ENCODE results near the gene B4GALNT3.

B4GALNT3 gene

DNA sequence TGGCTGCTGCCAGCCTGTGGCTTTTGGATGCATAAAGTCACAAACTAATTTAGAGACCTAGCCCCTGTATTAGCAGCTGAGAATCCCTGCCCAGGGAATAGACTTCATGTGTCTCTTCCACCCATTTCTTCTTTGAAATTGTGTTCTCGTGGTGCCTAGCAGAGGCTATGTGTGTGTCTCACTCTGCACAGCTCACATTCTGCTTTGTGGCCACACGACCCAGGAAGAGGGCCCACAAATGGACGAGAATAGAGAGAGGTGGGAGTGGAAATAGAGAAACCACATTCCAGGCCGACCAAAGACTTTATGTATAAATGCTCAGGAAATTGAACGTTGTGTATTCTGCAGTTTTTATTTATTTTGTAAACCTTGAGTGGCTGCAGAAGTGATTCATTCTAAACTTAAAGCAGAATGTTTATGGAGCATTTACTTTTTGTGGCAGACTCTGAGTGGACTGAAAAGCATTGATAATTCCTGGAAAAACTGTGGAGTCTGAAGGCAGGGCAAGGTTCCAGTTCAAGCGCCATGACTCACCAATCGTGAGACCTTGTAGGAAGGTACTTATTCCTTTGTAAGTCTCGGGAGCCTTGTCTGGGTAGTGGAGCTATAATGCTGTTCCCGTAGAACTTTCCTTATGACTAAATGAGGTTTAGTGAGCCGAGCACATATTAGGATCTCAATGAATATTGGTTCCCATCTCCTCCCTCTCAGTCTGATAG, 9.1 kb downstream of the B4GALNT3 start:
- DNase-seq = no peak

DNA sequence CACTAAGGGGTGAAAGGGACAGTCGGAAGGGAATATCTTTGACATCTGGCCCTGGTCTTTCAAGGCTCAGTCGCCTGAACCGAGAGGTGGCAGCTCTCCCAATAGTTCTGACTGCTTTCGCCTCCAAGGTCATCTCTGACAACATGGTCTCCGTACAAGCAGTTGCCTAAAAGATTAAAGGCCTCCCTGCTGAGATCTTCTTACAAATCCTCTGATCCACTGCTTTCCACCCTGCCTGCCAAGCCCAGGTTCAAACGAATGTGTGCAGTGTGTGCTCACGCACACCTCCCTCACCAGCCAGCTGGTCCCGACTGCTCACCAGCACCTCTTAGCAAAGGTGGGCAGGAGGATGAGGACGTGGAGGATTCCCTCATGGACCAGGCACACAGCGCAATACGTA, 10.4 kb downstream of the B4GALNT3 start:
- no peak for DNase-seq

DNA sequence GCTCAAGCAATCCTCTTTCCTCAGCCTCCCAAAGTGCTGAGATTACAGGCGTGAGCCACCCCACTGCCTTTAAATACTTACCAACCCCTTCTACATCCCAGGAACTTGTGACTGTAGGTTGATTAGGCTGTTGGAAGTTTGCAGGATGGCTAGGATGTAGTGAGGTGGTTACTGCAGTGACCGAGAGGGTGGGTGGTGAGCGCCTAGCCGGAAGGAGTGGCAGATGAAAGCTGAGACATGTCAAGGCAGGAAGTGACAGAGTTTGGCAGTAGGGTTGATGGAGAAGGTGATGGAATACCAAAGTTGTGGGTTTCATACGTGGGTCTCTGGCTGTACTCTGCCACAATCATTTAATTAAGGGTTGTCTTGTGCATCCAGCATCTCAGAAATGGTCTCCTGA, 13.5 kb downstream of the B4GALNT3 start:
- no peak for DNase-seq

DNA sequence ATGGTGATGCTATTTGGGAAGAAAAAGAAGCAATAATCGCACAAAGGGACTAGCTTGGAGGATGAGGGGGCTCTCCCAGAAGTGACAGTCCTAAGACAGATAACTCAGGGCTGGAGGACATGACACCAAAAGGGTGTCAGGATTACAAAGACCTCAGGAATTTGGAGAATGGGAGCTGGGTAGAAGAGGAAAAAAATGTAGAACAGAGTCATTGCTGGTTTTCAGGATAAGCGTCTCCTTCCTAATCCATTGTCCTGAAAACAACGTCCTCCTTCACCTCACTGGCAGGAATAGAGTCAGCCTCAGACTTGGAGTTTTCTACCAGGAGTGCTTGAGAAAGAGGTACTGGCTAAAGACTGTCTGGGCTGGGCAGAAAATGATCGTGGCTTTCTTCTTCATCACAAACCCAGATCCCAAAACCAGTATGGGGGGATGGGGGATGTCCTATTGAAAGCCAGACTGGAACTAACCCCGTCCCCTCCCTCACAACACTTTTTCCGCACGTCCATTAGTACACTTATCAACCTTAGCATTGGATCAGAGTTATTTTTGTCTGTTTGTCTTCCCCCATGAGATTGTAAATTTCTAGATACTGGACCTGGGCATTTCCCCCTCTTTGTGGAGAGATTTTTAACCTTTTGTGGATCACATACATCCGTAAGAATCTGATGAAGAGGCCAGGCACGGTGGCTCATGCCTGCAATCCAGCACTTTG, 14.3 kb downstream of the B4GALNT3 start:
- DNase-seq = no peak

DNA sequence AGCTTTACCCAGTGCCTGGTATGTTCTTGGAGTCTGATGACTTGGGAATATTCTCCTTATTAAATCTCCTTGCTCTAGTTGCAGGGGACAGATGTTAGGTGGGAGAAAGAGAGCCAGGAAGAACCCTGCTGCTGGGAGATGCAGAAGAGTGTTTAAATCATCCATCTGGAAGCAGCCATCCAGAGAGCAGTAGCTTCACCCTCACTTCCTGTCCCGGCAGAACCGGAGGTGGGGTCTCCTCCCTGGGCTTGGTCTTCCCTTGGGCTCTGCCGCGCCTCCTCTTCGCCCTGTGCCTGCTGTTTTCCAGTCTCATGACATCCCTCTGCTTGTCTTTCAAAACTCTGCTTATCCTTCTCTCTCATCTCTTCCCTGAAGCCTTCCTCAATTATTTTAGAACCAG, 15.5 kb downstream of the B4GALNT3 start:
- no peak for DNase-seq

DNA sequence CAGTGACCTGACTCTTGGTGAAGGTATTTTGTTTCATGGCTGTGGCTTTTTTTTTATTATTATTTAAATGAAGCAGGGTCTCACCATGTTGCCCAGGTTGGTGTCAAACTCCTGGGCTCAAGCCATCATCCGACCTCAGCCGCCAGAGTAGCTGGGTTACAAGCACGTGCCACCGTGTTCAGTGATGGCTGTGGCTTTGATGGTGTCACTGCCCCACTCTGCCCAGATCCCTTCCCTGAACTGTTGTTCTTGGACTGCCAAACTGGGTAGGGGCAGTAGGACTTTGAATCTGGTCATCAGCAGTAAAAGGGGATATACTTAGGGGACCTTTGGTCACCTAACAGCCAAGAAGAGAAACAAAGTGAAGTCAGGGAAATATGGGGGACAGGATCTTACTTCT, 19.4 kb downstream of the B4GALNT3 start:
- no peak for DNase-seq

DNA sequence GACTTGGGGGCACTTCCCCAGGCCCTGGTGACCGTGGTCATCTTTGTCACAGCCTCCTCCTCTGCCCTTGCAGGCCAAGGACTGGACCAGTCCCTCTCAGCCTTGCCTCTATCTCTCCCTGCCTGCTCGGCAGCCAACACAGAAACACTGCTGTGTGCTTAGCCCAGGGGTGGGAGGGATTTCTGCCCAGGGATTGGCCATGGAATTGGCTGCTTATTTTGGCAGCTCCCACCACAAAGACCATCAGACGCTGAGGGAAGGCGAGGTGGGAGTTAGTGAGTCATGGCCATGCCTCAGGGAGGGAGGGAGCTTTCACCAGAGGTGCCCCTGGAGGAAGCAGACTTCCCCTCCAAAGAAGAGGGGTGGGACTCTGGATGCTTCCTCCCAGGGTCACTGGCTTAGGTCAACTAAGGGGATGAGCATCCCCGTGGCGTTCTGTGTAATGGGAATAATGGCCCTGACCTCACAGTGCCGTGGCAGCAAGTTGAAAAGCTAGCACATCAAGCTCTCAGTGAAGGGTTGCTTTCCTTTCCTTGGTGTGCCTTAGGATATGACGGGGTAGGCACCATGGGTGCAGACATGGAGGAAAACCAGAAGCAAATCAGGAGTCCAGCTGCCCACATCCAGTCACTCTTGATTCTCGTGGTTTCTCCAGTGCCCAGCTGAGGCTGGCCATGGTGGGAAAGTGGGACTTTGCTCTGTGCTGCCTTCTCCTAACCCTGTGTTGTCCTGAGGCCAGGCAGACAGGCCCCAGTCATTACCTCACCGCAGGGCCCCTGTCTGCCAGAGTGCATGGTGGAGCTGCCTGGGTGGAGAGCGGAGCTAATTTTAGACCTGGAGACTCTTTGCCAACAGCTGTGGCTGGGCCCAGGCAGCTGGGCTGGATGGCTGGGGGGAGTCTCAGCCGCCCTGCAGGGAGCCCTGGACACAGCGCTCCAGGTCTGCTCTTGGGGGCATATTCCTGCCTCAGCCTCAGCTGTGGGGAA, 21.4 kb downstream of the B4GALNT3 start:
- DNase-seq = no peak

DNA sequence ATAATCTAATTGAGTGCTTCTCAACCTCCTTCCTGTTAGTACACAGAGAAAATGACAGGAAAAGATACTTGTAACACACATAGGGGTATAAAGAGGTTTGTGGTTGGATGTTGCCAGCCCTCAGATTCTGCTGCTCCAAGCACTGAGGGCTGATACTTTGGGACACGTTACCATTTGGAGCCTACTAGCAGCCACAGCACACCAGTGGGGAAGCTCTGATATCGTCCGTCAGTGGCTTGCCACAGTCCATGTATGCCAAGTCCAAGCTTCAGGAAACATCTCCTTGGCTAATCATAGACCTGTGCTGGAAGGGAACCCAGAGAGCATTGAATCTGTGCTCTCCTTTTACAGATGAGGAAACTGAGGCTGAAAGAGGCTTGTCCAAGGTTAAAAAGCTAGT, 22.3 kb downstream of the B4GALNT3 start:
- no peak for DNase-seq

DNA sequence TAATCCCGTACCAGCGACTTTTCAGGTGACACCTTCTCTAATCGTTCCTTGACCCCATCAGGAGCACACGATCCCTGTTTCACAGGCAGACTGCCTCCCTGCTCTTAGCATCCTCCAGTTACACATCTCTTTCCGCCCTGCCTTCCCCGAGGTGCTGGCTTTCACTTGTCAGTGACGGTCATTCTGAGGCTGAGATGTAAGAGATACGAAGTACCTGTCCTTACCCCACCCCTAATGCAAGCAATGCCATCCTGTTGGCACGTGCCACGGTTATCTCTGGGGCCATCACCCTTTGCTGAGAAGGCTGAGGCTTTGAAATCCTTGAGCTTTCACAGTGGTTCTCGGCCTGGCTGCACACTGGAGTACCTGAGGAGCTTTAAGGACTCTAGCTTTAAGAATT, 24.4 kb downstream of the B4GALNT3 start:
- DNase-seq = no peak

DNA sequence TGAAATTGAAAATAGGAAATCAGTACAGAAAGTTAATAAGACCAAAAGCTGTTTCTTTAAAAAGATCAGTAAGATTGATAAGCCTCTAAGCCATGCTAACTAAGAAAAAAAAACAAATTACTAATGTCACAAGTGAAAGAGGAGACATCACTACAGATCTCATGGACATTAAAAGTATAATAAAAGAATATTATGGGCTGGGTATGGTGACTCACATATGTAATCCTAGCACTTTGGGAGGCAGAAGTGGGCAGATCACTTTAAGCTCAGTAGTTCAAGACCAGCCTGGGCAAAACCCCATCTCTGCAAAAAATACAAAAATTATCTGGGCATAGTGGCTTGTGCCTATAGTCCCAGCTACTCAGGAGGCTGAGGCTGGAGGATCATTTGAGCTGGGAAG, 30.5 kb downstream of the B4GALNT3 start:
- DNase-seq = no peak

DNA sequence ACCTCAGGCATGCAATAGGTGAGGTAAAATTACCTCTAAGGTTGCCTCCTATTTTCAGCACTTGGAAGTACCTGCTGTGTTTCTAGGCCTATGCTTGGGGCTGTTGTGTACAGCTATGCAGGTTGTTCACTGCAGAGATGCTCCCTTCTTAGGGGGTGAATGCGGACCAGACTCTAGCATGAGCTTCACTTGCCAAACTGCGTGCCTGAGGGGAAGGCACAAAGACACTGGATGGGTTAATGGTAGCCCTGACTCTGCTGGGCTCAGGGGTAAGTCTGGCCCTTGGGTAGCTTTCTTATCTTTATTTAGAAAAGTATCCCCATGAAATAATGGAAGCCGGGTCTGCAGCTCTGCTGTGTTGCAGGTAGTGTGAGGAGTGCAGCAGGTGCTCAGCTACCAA, 35.7 kb downstream of the B4GALNT3 start:
- DNase-seq = no peak

DNA sequence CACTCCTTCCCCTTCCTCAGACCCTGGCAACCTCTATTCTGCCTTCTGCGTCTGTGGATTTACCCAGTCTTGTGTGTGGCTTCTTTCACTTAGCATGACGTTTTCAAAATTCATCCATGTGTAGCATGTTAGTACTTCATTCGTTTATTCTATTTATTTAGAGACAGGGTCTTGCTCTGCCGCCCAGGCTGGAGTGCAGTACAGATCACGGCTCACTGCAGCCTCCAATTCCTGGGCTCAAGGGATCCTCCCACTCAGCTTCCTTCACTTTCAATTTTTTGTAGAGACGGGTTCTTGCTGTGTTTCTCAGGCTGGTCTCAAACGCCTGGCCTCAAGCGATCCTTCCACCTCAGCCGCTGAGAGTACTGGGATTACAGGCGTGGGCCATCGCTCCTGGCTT, 37.0 kb downstream of the B4GALNT3 start:
- no peak for DNase-seq

DNA sequence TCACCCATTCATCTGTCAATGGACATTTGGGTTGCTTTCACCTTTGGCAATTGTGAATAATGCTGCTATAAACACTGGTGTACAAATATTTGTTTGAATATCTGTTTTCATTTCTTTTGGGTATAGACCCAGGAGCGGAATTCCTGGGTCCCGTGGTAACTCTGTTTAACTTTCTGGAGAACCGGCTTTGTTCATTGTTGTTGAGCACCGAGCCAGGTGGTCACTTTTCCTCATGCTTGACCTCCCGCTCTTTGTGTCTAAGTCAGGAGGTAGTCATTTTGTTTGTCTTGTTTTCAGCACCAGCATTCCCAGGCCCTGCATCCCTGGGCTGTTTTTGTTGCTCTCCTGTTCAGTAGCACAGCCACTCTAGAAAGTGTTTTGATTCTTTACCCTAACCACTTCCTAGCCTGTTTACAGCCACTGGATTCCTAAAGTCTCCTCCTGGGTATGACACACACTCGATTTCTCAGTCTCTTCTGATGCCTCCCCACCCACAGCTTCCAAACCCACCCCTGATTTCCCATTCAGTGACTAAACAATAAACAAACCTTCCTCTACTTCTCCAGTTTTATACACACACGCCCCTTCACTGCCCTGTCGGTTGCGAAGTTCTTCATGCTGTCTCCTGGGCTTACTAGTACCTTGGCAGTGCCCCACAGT, 37.9 kb downstream of the B4GALNT3 start:
- DNase-seq = no peak

DNA sequence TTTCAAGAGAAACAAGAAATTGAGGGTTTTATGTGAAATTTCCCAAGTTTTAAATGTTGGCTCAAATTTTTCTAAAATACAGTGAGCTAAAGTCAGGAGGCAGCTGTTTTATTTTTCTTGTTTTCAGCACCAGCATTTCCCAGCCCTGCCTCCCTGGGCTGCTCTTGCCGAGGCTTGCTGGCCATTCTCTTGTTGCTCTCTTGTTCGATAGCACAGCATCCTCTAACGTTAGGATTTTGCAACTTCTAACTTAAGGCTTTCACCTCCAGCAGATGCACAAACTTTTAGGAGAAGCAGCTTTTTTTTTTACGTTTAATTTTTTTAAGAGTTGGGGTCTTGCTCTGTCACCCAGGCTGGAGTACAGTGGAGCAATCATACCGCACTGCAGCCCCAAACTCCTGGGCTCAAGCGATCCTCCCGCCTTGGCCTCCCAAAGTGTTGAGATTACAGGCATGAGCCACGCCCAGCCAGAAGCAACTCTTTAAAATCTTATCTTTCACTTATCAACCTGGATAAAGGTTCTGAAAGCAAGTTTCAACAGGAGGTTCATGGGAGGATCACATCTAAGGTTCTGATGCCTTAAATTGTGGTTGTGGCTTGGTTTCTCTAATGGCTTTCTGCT, 40.2 kb downstream of the B4GALNT3 start:
- DNase-seq = no peak

DNA sequence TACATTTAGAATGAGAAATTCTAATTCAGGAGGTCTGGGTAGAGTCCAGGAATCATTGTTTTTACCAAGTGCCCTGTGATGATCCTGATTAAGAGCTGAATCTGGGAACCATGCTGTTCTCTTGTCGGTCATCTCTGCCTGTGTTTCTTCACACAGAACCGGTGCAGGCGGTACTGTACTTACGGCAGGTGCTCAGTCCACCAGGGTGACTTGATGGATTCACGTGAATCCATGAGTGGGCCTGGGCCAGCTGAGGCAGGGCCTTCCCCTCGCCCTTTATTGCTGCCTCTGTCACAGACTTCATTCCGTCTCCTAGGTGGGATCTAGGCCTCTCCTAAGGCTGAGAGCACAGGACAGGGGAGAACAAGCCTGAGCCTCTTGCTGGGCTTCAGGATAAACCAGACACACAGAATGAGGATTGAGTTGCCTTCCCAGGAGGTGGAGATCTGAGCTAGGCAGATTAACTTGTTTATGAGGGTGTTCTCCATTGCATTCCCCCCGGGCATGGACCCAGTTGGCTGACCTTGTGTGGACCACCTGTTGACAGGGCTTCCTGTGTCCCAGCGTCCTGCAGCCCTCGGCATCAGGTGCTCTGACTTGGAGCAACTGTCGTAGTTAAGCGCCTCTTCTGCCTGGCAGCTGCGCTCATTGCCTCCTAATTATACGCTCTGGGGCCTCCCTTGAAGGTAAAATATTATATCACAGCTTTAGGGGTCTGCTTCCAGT, 42.1 kb downstream of the B4GALNT3 start:
- no peak for DNase-seq

DNA sequence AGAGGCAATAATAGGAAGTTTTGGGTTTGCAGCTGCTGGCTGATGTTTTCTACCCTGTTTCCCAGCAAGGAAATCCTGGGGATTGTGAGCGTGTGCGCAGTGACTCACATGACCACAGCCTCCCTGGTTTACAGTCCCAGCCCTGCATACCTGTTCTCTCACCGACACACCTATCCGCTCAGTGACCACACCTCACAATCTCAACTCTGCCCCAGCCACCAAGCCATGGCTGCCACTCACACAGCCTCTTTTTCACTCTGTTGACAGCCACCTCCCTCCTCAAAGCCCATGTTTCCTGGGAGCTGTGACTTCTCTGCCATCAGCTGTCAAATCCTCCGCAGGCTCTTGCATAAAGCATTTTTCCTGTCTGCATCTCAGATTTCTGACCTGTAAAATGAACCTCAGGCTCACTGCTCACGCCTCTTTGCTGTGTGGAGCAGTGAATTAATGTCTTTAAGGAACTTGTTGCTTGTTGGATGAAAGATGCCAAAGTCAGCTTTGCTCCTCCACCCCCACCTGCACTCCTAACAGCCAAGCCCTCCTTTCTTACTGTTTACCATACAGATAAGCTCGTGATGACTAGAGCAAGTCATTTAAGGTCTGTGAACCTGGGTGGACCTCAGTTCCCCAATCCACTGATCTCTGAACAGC, 43.5 kb downstream of the B4GALNT3 start:
- no peak for DNase-seq

DNA sequence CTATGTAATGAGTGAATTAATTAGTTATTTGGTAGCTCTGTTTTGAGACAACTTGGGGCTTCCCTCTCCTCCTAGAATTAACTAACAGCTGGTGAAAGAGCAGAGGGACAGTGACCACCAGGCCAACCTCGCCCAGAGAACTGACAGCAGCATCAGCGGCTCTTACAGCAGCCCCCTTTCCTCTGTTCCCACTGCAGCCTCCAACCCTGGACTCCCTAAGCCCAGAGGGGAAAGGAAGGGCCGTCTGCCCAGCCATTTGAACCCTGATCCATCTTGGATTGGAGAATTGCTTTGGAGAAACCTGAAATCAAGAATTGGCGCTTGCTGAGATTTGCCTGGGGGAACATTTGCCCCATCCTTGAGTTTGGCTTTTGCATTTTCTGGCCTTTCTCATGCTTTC, 45.5 kb downstream of the B4GALNT3 start:
- no peak for DNase-seq

DNA sequence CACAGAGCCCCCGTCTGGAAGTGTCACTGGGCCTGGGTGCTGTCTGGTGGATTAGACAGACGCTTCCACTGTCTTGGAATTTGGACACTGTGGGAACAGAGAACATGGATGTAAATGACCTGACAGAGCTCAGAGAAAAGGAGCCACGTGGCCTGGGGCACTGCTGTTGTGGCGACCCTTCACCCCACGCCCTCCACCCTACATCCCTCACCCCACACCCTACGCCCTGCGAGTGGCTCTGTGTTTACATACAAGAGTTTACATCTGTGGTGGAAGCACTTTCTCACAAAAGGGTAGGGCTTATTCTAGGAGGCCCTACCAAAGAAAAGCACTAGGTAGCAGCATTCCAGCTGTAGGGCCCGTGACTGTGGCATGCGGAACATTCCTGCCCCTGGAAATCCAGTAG, 47.7 kb downstream of the B4GALNT3 start:
- no peak for DNase-seq

DNA sequence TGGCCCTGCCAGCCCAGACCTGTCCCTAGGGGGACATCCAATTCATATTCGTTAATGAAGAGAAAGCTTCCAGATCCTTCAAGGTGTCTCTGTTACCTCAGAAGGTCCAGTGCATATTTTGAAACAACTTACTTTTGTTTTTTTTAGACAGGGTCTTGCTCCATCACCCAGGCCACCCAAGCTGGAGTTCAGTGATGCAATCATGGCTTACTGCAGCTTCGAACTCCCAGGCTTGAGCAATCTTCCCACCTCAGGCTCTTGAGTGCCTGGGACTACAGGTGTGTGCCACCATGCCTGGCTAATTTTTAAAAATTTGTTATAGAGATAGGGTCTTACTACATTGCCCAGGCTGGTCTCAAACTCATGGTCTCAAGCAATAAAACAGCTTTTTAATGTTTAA, 48.4 kb downstream of the B4GALNT3 start:
- DNase-seq = no peak

DNA sequence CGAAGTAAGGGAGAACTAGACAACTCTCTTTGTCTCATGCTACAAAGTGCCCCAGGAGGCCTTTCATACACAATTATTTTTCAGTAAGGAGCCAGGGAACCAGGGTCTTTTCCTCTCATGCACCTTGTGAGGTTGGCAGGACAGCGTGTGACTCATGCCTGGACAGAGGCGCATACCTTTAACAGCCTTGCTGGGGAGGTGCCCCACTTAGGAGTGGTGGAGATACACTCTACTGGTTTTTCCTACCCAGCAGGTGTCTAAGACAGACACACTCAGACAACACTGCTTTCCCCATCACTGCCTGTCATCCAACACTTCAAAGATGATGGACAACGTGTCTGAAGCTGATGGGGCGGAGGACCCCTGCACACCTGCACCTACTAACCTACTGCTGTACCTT, 49.1 kb downstream of the B4GALNT3 start:
- DNase-seq = no peak

DNA sequence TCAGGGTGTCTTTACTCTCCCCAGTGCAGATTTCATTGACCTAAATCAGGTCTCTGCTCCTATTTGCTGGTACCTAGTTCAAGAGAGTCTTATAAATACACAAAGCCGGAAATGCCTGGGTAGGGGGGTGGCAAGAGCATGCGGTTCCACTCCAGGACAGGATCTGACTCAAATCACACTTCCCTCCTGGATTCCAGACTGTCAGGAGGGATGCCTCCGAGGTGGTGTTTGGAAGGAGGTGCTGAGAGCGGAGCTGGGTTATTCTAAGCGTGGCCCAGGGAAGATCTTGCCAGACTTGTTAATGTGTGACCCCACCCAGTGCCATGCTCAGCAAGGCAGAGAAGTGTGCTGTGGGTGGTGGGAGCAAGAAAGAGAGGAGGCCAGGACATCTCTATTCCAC, 49.8 kb downstream of the B4GALNT3 start:
- DNase-seq = no peak

All from activated CD4-positive, alpha-beta T cell treated with anti-CD3 and anti-CD28 coated beads for 4 hours (primary cell).